ENCODE data around the gene STRN4. TPM values are rescaled to one million over a fixed set of nuclear protein-coding genes. Genes with fewer than 3 reads are reported as not detected.
"Not testable (repeated sequence)": the region's sequence is repeated elsewhere in the genome, so short reads cannot be mapped to it uniquely, and the experiment has no call there.

Gene STRN4
- total RNA-seq, 1 donor from 2014 or later = 138 TPM

DNA sequence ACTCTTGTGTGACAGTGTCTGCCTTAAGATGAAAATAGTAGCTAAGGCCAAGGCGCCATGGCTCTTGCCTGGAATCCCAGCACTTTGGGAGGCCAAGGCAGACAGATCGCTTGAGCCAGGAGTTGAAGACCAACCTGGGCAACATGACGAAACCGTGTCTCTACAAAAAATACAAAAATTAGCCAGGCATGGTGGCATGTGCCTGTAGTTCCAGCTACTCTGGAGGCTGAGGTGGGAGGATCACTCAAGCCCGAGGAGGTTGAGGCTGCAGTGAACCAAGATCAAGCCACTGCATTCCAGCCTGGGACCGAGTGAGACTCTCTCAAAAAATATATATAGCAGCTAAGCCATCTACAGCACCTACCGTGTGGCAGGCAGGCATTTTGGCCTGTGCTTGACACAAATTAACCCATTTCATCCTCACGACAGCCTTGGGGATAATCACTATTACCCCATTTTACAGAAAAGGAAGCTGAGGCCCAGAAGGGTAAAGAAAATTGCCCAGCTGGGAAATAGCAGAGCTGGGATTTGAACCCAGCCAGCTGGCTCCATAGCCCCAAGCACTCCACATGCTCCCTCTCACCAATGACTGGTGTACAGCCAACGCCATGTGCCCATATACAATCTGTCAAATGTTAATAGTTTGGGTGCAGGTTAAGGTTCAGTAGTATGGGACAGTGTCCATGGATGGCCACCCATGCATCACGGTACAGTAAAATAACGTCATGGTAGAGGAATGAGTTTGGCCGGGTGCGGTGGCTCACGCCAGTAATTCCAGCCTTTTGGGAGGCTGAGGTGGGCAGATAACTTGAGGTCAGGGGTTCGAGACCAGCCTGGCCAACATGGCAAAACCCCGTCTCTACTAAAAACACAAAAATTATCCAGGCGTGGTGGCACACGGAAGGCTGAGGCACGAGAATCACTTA is 39.1 kb upstream of the STRN4 start:
- peaks cover 49% of the 10 kb centered on the region for H3K4me1 Mint-ChIP-seq
- peaks cover 3% of the 10 kb centered on the region for H3K27me3 Mint-ChIP-seq (ENCODE audit: low read depth)
- no peak for DNase-seq (ENCODE audit: low read depth, low spot score)
- H3K27ac Mint-ChIP-seq (ENCODE audit: unreplicated experiment) = peak overlapping the region; percentile 98
- peaks cover 13% of the 10 kb centered on the region for H3K36me3 Mint-ChIP-seq (ENCODE audit: low read depth)
- H3K4me3 Mint-ChIP-seq = peak overlapping the region; percentile 99
- H3K9me3 Mint-ChIP-seq = no peaks in the 10 kb centered on the region
- no peak for TF ChIP-seq CTCF (conservative IDR thresholded peaks at IDR 0.05)

GRCh38 chr19:46784262-46785053 is 38.2 kb upstream of the STRN4 start:
- Mint-ChIP-seq H3K9me3 (no peaks in the 10 kb centered on the region), H3K4me3 (peak overlapping the region; percentile 99), H3K36me3 (ENCODE audit: low read depth) (peaks cover 13% of the 10 kb centered on the region), H3K27ac (ENCODE audit: unreplicated experiment) (peak overlapping the region; percentile 97), H3K27me3 (ENCODE audit: low read depth) (peaks cover 3% of the 10 kb centered on the region), H3K4me1 (peaks cover 49% of the 10 kb centered on the region)
- TF ChIP-seq CTCF (conservative IDR thresholded peaks at IDR 0.05) = no peak
- DNase-seq (ENCODE audit: low read depth, low spot score) = peak; percentile 51

DNA sequence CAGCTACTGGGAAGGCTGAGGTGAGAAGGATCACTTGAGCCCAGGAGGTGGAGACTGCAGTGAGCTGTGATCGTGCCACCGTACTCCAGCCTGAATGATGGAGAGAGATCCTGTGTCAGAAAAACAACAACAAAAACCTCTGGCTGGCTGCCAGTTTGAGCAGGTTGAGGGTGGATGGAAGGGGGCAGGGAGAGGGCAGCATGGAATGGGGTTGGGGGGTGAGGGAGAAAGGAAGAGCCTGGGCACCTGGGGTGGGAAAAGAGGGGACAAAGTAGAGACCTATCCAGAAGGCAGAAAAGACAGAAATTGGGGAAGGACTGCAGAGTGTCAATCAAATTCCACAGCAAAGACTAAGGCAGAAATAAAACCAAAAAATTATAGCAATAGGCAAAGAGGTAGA is 37.4 kb upstream of the STRN4 start:
- Mint-ChIP-seq H3K4me1 (peaks cover 42% of the 10 kb centered on the region), H3K4me3 (peak overlapping the region; percentile 99)
- no peak for TF ChIP-seq CTCF (conservative IDR thresholded peaks at IDR 0.05)

GRCh38 chr19:46782355-46783019 is 36.2 kb upstream of the STRN4 start:
- no peak for TF ChIP-seq CTCF (conservative IDR thresholded peaks at IDR 0.05)
- peaks cover 18% of the 10 kb centered on the region for H3K36me3 Mint-ChIP-seq (ENCODE audit: low read depth)
- H3K4me1 Mint-ChIP-seq = peaks cover 39% of the 10 kb centered on the region

More for the DNA sequence above, 37.4 kb upstream of the STRN4 start:
- H3K36me3 Mint-ChIP-seq (ENCODE audit: low read depth) = peaks cover 13% of the 10 kb centered on the region
- no peaks in the 10 kb centered on the region for H3K9me3 Mint-ChIP-seq
- H3K27me3 Mint-ChIP-seq (ENCODE audit: low read depth) = peaks cover 3% of the 10 kb centered on the region
- DNase-seq (ENCODE audit: low read depth, low spot score) = no peak
- H3K27ac Mint-ChIP-seq (ENCODE audit: unreplicated experiment) = no peak overlapping the region

GRCh38 chr19:46777956-46778645 is 31.9 kb upstream of the STRN4 start:
- not testable (repeated sequence) for H3K27ac Mint-ChIP-seq (ENCODE audit: unreplicated experiment); DNase-seq (ENCODE audit: low read depth, low spot score); H3K27me3 Mint-ChIP-seq (ENCODE audit: low read depth); H3K4me1 Mint-ChIP-seq; H3K9me3 Mint-ChIP-seq
- Mint-ChIP-seq H3K4me3 (peak overlapping the region; percentile 19), H3K36me3 (ENCODE audit: low read depth) (peaks cover 27% of the 10 kb centered on the region)

More at GRCh38 chr19:46782355-46783019, 36.2 kb upstream of the STRN4 start:
- peak overlapping the region; percentile 35 for H3K27ac Mint-ChIP-seq (ENCODE audit: unreplicated experiment)
- H3K27me3 Mint-ChIP-seq (ENCODE audit: low read depth) = no peaks in the 10 kb centered on the region
- H3K4me3 Mint-ChIP-seq = peak overlapping the region; percentile 99
- no peaks in the 10 kb centered on the region for H3K9me3 Mint-ChIP-seq
- no peak for DNase-seq (ENCODE audit: low read depth, low spot score)
